ENCODE results near the gene FCHO1.
A peak's percentile ranks its signal among the peaks of the same experiment; 100 is the strongest.

FCHO1 gene

DNA sequence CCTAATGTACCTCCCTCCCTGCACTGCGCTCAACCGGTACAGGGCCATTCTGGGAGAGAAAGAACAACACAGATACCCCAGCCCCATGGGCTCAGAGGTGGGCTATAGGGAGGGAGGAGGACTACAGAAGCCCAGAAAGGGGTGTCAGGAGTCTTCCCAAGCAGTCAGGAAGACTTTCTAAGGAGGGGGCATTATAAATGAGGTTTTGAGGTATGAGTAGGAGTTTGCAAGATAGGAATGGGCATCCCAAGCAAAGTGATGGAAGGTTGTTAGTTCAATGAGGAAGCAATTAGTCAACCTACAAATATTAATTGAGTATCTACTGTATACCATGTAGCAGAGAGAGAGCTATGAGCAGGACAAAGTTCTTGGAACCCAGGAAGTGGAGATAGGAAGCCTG, 37.4 kb downstream of the FCHO1 start:
- DNase-seq (ENCODE audit: low read depth, low spot score) = no peak
- Histone ChIP-seq H3K9ac (ENCODE audit: insufficient read length, low read depth) (no peak overlapping the region), H3K4me3 (ENCODE audit: insufficient read length, low read depth) (no peak overlapping the region), H3K27me3 (ENCODE audit: insufficient read depth, insufficient read length) (peaks cover 2% of the 10 kb centered on the region), H3K36me3 (ENCODE audit: insufficient read depth, insufficient read length, low read length) (peaks cover 16% of the 10 kb centered on the region), H3K4me1 (ENCODE audit: insufficient read depth, insufficient read length) (peaks cover 8% of the 10 kb centered on the region), H3K9me3 (ENCODE audit: insufficient read depth, low read length) (no peaks in the 10 kb centered on the region)
- TF ChIP-seq ZNF274 (IDR thresholded peaks at IDR 0.05; ENCODE audit: low read depth, low read length) (no peak), SUZ12 (IDR thresholded peaks at IDR 0.05; ENCODE audit: extremely low read depth, insufficient read depth, insufficient read length) (no peak), YY1 (IDR thresholded peaks at IDR 0.05; ENCODE audit: insufficient read depth, insufficient read length) (no peak)

DNA sequence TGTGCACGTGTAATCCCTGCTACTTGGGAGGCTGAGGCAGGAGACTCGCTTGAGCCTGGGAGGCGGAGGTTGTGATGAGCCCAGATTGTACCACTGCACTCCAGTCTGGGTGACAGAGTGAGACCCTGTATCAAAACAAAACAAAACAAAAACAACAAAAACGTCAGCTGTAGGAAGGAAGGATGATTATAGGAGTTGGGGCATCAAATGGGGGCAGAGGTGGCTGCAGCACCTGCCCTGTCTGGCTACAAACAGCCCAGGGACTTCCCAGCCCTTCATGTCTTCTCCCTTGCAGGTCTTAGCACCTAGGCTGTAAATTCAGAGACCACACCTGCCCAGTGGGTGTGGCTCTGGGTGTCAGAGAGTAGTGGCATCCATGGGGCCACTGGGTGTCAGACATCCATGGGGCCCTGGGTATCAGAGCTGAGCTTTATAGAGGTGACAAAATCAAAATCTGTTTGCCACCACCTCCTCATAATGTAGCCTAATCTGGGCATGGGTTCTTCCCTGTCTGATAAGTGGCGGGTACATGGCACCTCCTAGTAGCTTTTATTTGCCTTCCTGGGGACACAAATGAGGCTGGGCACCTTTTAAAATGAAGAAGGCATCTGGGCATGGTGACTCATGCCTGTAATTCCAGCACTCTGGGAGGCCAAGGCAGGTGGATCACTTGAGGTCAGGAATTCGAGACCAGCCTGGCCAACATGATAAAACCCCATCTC, 38.9 kb downstream of the FCHO1 start:
- peaks cover 18% of the 10 kb centered on the region for H3K27me3 ChIP-seq (ENCODE audit: insufficient read depth, insufficient read length)
- no peaks in the 10 kb centered on the region for H3K9me3 ChIP-seq (ENCODE audit: insufficient read depth, low read length)
- DNase-seq (ENCODE audit: low read depth, low spot score) = no peak
- TF ChIP-seq ZNF274 (IDR thresholded peaks at IDR 0.05; ENCODE audit: low read depth, low read length) (no peak), YY1 (IDR thresholded peaks at IDR 0.05; ENCODE audit: insufficient read depth, insufficient read length) (no peak), SUZ12 (IDR thresholded peaks at IDR 0.05; ENCODE audit: extremely low read depth, insufficient read depth, insufficient read length) (no peak)
- H3K9ac ChIP-seq (ENCODE audit: insufficient read length, low read depth) = no peak overlapping the region
- H3K36me3 ChIP-seq (ENCODE audit: insufficient read depth, insufficient read length, low read length) = peaks cover 5% of the 10 kb centered on the region
- H3K4me3 ChIP-seq (ENCODE audit: insufficient read length, low read depth) = no peak overlapping the region
- no peaks in the 10 kb centered on the region for H3K4me1 ChIP-seq (ENCODE audit: insufficient read depth, insufficient read length)

DNA sequence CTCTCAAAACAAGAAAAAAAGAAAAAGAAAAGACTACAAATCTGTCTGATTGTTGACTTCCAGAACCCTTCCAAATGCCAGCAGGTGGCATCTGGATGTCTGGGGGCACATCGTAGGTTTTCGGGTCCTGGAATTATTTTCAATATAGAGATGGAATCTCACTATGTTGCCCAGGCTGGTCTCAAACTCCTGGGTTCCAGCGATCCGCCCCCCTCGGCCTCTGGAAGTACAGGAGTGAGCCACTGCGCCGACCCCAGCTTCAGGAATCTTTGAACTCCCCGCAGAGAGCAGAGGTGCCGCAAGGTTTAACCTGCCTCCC, 43.1 kb downstream of the FCHO1 start:
- Histone ChIP-seq H3K9ac (ENCODE audit: insufficient read length, low read depth) (peak overlapping the region; percentile 76), H3K27me3 (ENCODE audit: insufficient read depth, insufficient read length) (peaks cover 26% of the 10 kb centered on the region), H3K4me3 (ENCODE audit: insufficient read length, low read depth) (peak overlapping the region; percentile 64), H3K9me3 (ENCODE audit: insufficient read depth, low read length) (no peaks in the 10 kb centered on the region), H3K36me3 (ENCODE audit: insufficient read depth, insufficient read length, low read length) (no peaks in the 10 kb centered on the region), H3K4me1 (ENCODE audit: insufficient read depth, insufficient read length) (no peaks in the 10 kb centered on the region)
- DNase-seq (ENCODE audit: low read depth, low spot score) = no peak
- no peak for TF ChIP-seq SUZ12 (IDR thresholded peaks at IDR 0.05; ENCODE audit: extremely low read depth, insufficient read depth, insufficient read length)
- TF ChIP-seq ZNF274 (IDR thresholded peaks at IDR 0.05; ENCODE audit: low read depth, low read length) = no peak
- no peak for TF ChIP-seq YY1 (IDR thresholded peaks at IDR 0.05; ENCODE audit: insufficient read depth, insufficient read length)

DNA sequence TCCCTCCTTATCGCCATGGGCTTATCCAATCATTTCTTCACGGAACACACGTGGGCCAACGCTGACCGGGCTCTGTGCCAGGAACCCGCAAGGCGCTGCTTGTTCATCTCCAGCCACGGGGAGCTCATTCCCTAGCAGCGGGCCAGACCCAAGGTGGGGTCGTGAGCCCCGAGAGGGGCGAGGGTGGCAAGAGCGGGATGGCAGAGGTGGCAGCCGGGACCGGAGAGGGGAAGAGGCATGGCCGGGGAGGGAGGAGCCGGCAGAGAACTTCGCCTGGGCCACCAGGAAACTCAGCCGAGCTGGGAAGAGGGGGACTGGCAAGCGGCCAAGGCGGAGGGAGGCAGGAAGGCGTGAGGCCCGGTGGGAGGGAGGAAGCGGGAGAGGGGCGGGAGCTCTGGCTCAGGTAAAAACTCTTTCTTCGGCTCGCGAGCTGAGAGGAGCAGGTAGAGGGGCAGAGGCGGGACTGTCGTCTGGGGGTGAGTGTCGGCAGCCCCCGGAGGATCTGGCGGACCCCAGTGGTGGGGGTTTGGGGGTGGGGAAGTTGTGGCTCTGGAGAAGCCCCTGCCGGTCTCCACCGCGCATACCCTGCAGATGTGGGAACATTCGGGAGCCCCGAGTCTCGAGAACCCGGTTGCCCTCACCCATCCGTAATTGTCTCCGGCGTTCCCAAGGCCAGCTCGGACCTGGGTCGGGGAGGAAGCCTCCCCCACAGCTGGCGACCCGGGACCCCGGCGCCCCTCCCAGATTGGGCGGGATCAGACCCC, 43.6 kb downstream of the FCHO1 start, which contains the start of gene B3GNT3:
B3GNT3 (plus strand) TSS at position 408 of the 764 bp plus-strand sequence. CDS start 12,670 bp downstream, outside the sequence.
- Histone ChIP-seq H3K4me3 (ENCODE audit: insufficient read length, low read depth) (peak within 1 kb of the TSS; percentile 64), H3K27me3 (ENCODE audit: insufficient read depth, insufficient read length) (peaks cover 26% of the 10 kb centered on the region), H3K9me3 (ENCODE audit: insufficient read depth, low read length) (no peaks in the 10 kb centered on the region), H3K4me1 (ENCODE audit: insufficient read depth, insufficient read length) (no peaks in the 10 kb centered on the region), H3K36me3 (ENCODE audit: insufficient read depth, insufficient read length, low read length) (no peaks in the 10 kb centered on the region), H3K9ac (ENCODE audit: insufficient read length, low read depth) (peak within 1 kb of the TSS; percentile 76)
- no peak for DNase-seq (ENCODE audit: low read depth, low spot score)
- TF ChIP-seq SUZ12 (IDR thresholded peaks at IDR 0.05; ENCODE audit: extremely low read depth, insufficient read depth, insufficient read length) (no peak), ZNF274 (IDR thresholded peaks at IDR 0.05; ENCODE audit: low read depth, low read length) (no peak), YY1 (IDR thresholded peaks at IDR 0.05; ENCODE audit: insufficient read depth, insufficient read length) (no peak)

DNA sequence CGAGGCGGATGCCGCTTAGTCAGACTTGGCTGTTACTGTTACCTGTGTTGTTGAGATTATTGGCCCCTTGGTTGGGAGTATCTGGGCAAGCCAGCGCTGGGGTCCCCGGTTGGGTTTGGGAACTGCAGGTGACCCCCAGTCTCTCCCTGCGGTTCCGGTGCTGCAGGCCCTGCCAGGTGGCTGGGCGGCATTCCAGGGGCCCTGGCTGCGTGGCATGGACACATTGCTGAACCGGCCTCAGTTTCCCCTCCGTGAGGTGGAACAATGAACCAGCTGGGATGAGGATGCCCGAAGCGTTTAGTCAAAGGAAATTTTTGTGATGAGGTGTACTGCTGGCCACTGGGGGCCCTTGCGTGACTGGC, 44.2 kb downstream of the FCHO1 start:
- Histone ChIP-seq H3K9ac (ENCODE audit: insufficient read length, low read depth) (peak overlapping the region; percentile 76), H3K36me3 (ENCODE audit: insufficient read depth, insufficient read length, low read length) (no peaks in the 10 kb centered on the region), H3K9me3 (ENCODE audit: insufficient read depth, low read length) (no peaks in the 10 kb centered on the region), H3K27me3 (ENCODE audit: insufficient read depth, insufficient read length) (peaks cover 26% of the 10 kb centered on the region), H3K4me1 (ENCODE audit: insufficient read depth, insufficient read length) (no peaks in the 10 kb centered on the region), H3K4me3 (ENCODE audit: insufficient read length, low read depth) (peak overlapping the region; percentile 64)
- TF ChIP-seq ZNF274 (IDR thresholded peaks at IDR 0.05; ENCODE audit: low read depth, low read length) = no peak
- no peak for TF ChIP-seq SUZ12 (IDR thresholded peaks at IDR 0.05; ENCODE audit: extremely low read depth, insufficient read depth, insufficient read length)
- TF ChIP-seq YY1 (IDR thresholded peaks at IDR 0.05; ENCODE audit: insufficient read depth, insufficient read length) = no peak
- no peak for DNase-seq (ENCODE audit: low read depth, low spot score)

DNA sequence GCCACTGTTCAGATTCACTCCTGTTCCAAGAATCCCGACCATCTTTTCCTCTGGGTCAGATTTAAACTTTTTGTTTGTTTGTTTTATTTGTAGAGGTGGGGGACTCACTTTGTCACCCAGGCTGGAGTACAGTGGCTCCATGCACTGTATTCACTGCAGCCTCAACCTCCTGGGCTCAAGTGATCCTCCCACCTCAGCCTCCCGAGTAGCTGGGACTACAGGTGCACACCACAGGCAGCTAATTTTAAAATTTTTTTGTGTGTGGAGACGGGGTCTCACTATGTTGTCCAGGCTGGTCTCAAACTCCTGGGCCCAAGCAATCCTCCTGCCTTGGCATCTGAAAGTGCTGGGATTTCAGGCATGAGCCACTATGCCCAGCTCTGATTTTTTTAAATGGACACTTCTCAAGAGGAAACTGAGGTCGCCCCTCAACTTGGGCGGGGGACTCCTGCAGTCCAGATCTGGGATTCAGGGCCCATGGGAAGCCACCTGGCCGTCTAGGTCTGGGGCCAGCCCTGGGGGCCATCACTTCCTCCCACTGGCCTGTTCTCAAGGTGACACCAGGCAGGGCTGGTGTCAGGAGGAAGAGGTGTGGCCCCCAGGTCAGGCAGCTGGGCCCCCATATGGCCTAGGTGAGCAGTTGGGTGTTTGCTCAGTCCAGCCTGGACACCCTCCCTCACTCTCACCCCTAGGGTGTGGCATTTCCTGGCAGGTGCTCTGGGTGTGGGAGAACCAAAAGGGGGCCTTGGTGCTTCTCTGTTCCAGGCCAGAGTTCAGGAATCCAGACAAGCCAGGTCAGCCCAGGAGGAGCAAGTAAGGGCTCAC, 44.9 kb downstream of the FCHO1 start:
- no peaks in the 10 kb centered on the region for H3K36me3 ChIP-seq (ENCODE audit: insufficient read depth, insufficient read length, low read length)
- H3K9ac ChIP-seq (ENCODE audit: insufficient read length, low read depth) = no peak overlapping the region
- no peaks in the 10 kb centered on the region for H3K9me3 ChIP-seq (ENCODE audit: insufficient read depth, low read length)
- DNase-seq (ENCODE audit: low read depth, low spot score) = no peak
- H3K4me3 ChIP-seq (ENCODE audit: insufficient read length, low read depth) = no peak overlapping the region
- no peaks in the 10 kb centered on the region for H3K4me1 ChIP-seq (ENCODE audit: insufficient read depth, insufficient read length)
- H3K27me3 ChIP-seq (ENCODE audit: insufficient read depth, insufficient read length) = peaks cover 26% of the 10 kb centered on the region
- TF ChIP-seq SUZ12 (IDR thresholded peaks at IDR 0.05; ENCODE audit: extremely low read depth, insufficient read depth, insufficient read length) = no peak

All from NT2/D1 (cell line).